NCI-H2196 (cell line): ENCODE results near the gene MAP2K3.
A peak's percentile ranks its signal among the peaks of the same experiment; 100 is the strongest.

Experiments used
- DNase-seq: peaks from one replicate; lab custom pipeline; 2025; ENCODE audit not compliant: unreplicated experiment; lab: John Stamatoyannopoulos, UW

MAP2K3 gene

GRCh38 chr17:21282231-21282630 is 2.3 kb upstream of the MAP2K3 start:
- no peak for DNase-seq

GRCh38 chr17:21282850-21283249 is 1.7 kb upstream of the MAP2K3 start:
- DNase-seq: no peak

GRCh38 chr17:21283482-21284318 is 811 bp upstream of the MAP2K3 start:
- DNase-seq: no peak

- no peak for DNase-seq
These were observed 904 bp downstream of the MAP2K3 start for GRCh38 chr17:21285164-21286065.

GRCh38 chr17:21286066-21286770 is 1.7 kb downstream of the MAP2K3 start:
- peak; percentile 45 for DNase-seq

GRCh38 chr17:21286909-21287702 is 2.6 kb downstream of the MAP2K3 start:
- peak; percentile 16 for DNase-seq

GRCh38 chr17:21287703-21288449 is 3.4 kb downstream of the MAP2K3 start:
- DNase-seq: peak; percentile 67

- DNase-seq: no peak
These were observed 4.1 kb downstream of the MAP2K3 start for GRCh38 chr17:21288571-21289017.

GRCh38 chr17:21289175-21289901 is 4.8 kb downstream of the MAP2K3 start:
- no peak for DNase-seq

GRCh38 chr17:21289902-21290571 is 5.5 kb downstream of the MAP2K3 start:
- peak; percentile 29 for DNase-seq

- no peak for DNase-seq
These were observed 6.8 kb downstream of the MAP2K3 start for GRCh38 chr17:21291357-21291756.

GRCh38 chr17:21291862-21292261 is 7.4 kb downstream of the MAP2K3 start:
- no peak for DNase-seq

- no peak for DNase-seq
These were observed 8.6 kb downstream of the MAP2K3 start for GRCh38 chr17:21292867-21293830.

- DNase-seq: no peak
These were observed 9.3 kb downstream of the MAP2K3 start for GRCh38 chr17:21293831-21294210.

- no peak for DNase-seq
These were observed 10.0 kb downstream of the MAP2K3 start for GRCh38 chr17:21294321-21295035.

GRCh38 chr17:21295036-21295952 is 10.8 kb downstream of the MAP2K3 start:
- peak; percentile 19 for DNase-seq
